ENCODE measurements around the gene PUM2. TPM values are rescaled to one million over a fixed set of nuclear protein-coding genes. Genes with fewer than 3 reads are reported as not detected.

Gene PUM2
- total and polyA plus RNA-seq, 2 of the 8 experiments (the other 6 are each of a cell fraction or from before 2014, with no cell fraction given): 46.6 to 114 TPM

DNA sequence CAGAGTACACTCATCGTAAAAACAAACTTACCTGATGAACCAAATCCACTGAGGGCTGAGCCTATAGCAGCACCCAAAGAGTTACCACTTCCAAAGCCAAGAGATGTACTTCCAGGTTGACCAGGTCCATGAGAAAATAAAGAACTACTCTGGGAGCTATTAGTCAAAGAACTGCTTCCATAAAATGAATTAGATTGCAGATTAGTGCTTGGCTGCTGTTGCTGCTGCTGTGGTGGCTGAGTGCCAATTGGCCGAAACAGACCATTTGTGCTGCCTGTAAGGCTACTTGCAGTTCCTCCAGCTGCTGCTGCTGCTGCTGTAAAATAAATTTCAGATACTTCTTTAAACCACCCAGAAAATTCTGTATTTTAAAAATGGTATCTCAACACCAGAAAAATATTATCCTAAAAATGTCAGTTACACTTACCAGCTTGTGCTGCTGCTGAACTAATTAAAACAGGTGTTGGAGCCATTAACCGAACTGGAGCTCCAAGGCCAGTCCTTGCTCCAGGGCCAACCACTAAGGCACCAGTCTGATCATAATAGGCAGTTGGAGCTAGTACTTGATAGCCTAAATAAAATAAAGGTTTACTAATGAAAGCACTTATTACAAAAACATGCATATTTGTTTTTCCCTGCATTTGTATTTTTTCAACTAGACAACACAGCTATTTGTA is 67.6 kb downstream of the PUM2 start:
- H4K91ac ChIP-seq (replicated peaks; ENCODE audit: insufficient read length, low read length): no peak overlapping the region
- H2BK5ac ChIP-seq (ENCODE audit: low read depth, low read length): no peak overlapping the region
- H3K23ac ChIP-seq (ENCODE audit: insufficient read length): no peak overlapping the region
- no peak overlapping the region for H2AK5ac ChIP-seq (ENCODE audit: low read depth, low read length)
- no peak overlapping the region for H2BK20ac ChIP-seq (ENCODE audit: low read length)
- no peak overlapping the region for H2BK15ac ChIP-seq (ENCODE audit: low read length)
- FAIRE-seq (no peak), DNase-seq (ENCODE audit: low read depth in 1 of 2, low spot score in 2 of 2) (no peak)
- no peaks in the 10 kb centered on the region for H3K27me3 ChIP-seq (replicated peaks in 1 of 4; ENCODE audit: control insufficient read depth in 3 of 4, extremely low read depth in 1 of 4, insufficient read depth in 3 of 4, low read length in 3 of 4)
- peaks cover 5 to 62% (median 27%) of the 10 kb centered on the region in 4 experiments; a peak in 7 of 8 replicates for H3K36me3 ChIP-seq (ENCODE audit: control insufficient read depth in 2 of 4, insufficient read depth in 4 of 4, low read length in 3 of 4)
- H3K4me3 ChIP-seq (ENCODE audit: extremely low read depth in 1 of 4, insufficient read depth in 2 of 4, low read depth in 3 of 4, low read length in 4 of 4): no peak overlapping the region
- CTCF ChIA-PET (ENCODE audit: partially characterized antibody): interaction anchor here (1.1 to 2.3 kb wide), 5 partner anchors 9 to 35 kb away, joined by 3 to 24 read pairs (median 5); no protein-coding TSS in a partner anchor
- no peak overlapping the region for H3K4me2 ChIP-seq (ENCODE audit: insufficient read depth in 1 of 2, low read depth in 2 of 2, low read length in 2 of 2)
- no peaks in the 10 kb centered on the region for H3K4me1 ChIP-seq (replicated peaks in 1 of 4; ENCODE audit: control insufficient read depth in 3 of 4, insufficient read depth in 4 of 4, low read length in 3 of 4)
- H4K5ac ChIP-seq (ENCODE audit: insufficient read length, low read depth, low read length): no peak overlapping the region
- no peaks in the 10 kb centered on the region for H3K23me2 ChIP-seq (ENCODE audit: low read depth, low read length)
- H2BK120ac ChIP-seq (replicated peaks; ENCODE audit: low read depth, low read length): no peak overlapping the region
- no peak overlapping the region for H3K4ac ChIP-seq (replicated peaks; ENCODE audit: insufficient read length, low read depth, low read length)
- POLR2A ChIA-PET (ENCODE audit: partially characterized antibody): interaction anchor here (1.1 kb wide), 1 partner anchor 8 kb away, joined by 4 read pairs; no protein-coding TSS in a partner anchor
- no peaks in the 10 kb centered on the region for H4K20me1 ChIP-seq (replicated peaks in 1 of 2; ENCODE audit: control insufficient read depth in 1 of 2, insufficient read depth in 2 of 2, low read length in 2 of 2)
- no peak overlapping the region for H4K8ac ChIP-seq (ENCODE audit: extremely low read depth, insufficient read depth, low read length)
- no peak overlapping the region for H3K9ac ChIP-seq (replicated peaks in 1 of 4; ENCODE audit: extremely low read depth in 1 of 4, low read depth in 3 of 4, low read length in 3 of 4)
- H3K18ac ChIP-seq (ENCODE audit: extremely low read depth, low read length): no peak overlapping the region
- 96% methylated on average over 3 of the region's 3 CpGs; no CpG with 5 or more reads in 1 of the 2 experiments for whole genome bisulfite sequencing, 2 experiments (ENCODE audit: extremely low coverage in 1 of 2, insufficient coverage in 1 of 2, insufficient read length in 1 of 2, insufficient replicate concordance in 2 of 2, low coverage in 1 of 2, low lambda C conversion rate in 2 of 2, missing lambda C conversion rate in 1 of 2)
- H3K27ac ChIP-seq (ENCODE audit: low read depth, low read length): no peak overlapping the region
- H3K79me1 ChIP-seq (ENCODE audit: low read depth, low read length): no peaks in the 10 kb centered on the region
- H3K56ac ChIP-seq (replicated peaks; ENCODE audit: insufficient read length, low read depth, low read length): no peak overlapping the region
- H3K9me3 ChIP-seq (ENCODE audit: insufficient read depth in 2 of 2, low read depth in 1 of 2, low read length in 1 of 2): no peaks in the 10 kb centered on the region
- H3K79me2 ChIP-seq (ENCODE audit: control insufficient read depth in 1 of 2, insufficient read depth in 2 of 2, low read length in 2 of 2): peaks cover 0 to 2% of the 10 kb centered on the region in 2 experiments; a peak in 2 of 4 replicates
- H2BK12ac ChIP-seq (ENCODE audit: low read depth, low read length): no peak overlapping the region
- H3K14ac ChIP-seq (ENCODE audit: insufficient read length): no peak overlapping the region
- H2AFZ ChIP-seq (ENCODE audit: low read length): no peak overlapping the region
- TF ChIP-seq, protein P1, sequence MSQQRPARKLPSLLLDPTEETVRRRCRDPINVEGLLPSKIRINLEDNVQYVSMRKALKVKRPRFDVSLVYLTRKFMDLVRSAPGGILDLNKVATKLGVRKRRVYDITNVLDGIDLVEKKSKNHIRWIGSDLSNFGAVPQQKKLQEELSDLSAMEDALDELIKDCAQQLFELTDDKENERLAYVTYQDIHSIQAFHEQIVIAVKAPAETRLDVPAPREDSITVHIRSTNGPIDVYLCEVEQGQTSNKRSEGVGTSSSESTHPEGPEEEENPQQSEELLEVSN (IDR thresholded peaks at IDR 0.05): no peak
- TF ChIP-seq TCF12 (IDR thresholded peaks at IDR 0.05; ENCODE audit: low read depth, low read length): no peak
- no peak for TF ChIP-seq KDM4A (IDR thresholded peaks at IDR 0.05; ENCODE audit: low read depth, low read length, severe bottlenecking)
- TF ChIP-seq RFX5 (IDR thresholded peaks at IDR 0.05; ENCODE audit: borderline replicate concordance, low read depth, low read length): no peak
- TF ChIP-seq SIN3A (conservative IDR thresholded peaks at IDR 0.05 in 1 of 2, IDR thresholded peaks at IDR 0.05 in 1 of 2; ENCODE audit: low read depth in 1 of 2, low read length in 2 of 2): no peak
- TF ChIP-seq RAD21 (IDR thresholded peaks at IDR 0.05 in 1 of 2, conservative IDR thresholded peaks at IDR 0.05 in 1 of 2; ENCODE audit: low read depth in 2 of 2, low read length in 2 of 2): no peak
- no peak for TF ChIP-seq TEAD4 (IDR thresholded peaks at IDR 0.05; ENCODE audit: low read depth, low read length)
- TF ChIP-seq BACH1 (IDR thresholded peaks at IDR 0.05; ENCODE audit: low read length): no peak
- TF ChIP-seq SP1 (IDR thresholded peaks at IDR 0.05; ENCODE audit: low read depth, low read length): no peak
- no peak for TF ChIP-seq YY1 (IDR thresholded peaks at IDR 0.05; ENCODE audit: low read depth, low read length)
- no peak for TF ChIP-seq KDM1A (IDR thresholded peaks at IDR 0.05; ENCODE audit: borderline replicate concordance, low read length)
- no peak for TF ChIP-seq ASH2L (IDR thresholded peaks at IDR 0.05; ENCODE audit: low read length)
- TF ChIP-seq SRF (IDR thresholded peaks at IDR 0.05; ENCODE audit: low read depth, low read length): no peak

Data from H1 (cell line).